SKM-1 (cell line): ENCODE results near the gene CCL17.
"Not testable (repeated sequence)": the region's sequence is repeated elsewhere in the genome, so short reads cannot be mapped to it uniquely, and the experiment has no call there.

ENCODE experiments used
- DNase-seq: peaks from one replicate; lab custom pipeline; 2025; ENCODE audit not compliant: unreplicated experiment; lab: John Stamatoyannopoulos, UW

Gene CCL17

GRCh38 chr16:57403965-57404817, at the start of gene CCL17:
Gene CCL17 (plus strand): TSS chr16:57404767. CDS start chr16:57413933, 9,166 bp downstream.
- DNase-seq = no peak

GRCh38 chr16:57355898-57356414, 48.6 kb upstream of the CCL17 start:
- no peak for DNase-seq

- DNase-seq = no peak
Measured at GRCh38 chr16:57356547-57356946, 48.0 kb upstream of the CCL17 start.

- peak; percentile 80 for DNase-seq
Measured at GRCh38 chr16:57357330-57358085, 47.1 kb upstream of the CCL17 start.

- DNase-seq = no peak
Measured at GRCh38 chr16:57358086-57358420, 46.5 kb upstream of the CCL17 start.

GRCh38 chr16:57358527-57359095, 46.0 kb upstream of the CCL17 start, which contains the start of gene CCL22:
Gene CCL22 (plus strand): TSS chr16:57358783. CDS start chr16:57358817, 34 bp downstream.
- DNase-seq = peak; percentile 52

GRCh38 chr16:57360321-57360935, 44.1 kb upstream of the CCL17 start:
- DNase-seq = no peak

GRCh38 chr16:57361404-57361803, 43.2 kb upstream of the CCL17 start:
- no peak for DNase-seq

GRCh38 chr16:57364143-57364542, 40.4 kb upstream of the CCL17 start:
- DNase-seq = no peak

GRCh38 chr16:57366544-57367040, 38.0 kb upstream of the CCL17 start:
- DNase-seq = no peak

- DNase-seq = no peak
Measured at GRCh38 chr16:57367116-57367752, 37.3 kb upstream of the CCL17 start.

GRCh38 chr16:57371494-57372371, 32.8 kb upstream of the CCL17 start:
- no peak for DNase-seq

- no peak for DNase-seq
Measured at GRCh38 chr16:57372372-57373116, 32.0 kb upstream of the CCL17 start, which contains the start of gene CX3CL1. Gene CX3CL1 (plus strand): TSS chr16:57372490. CDS start chr16:57372569, 79 bp downstream.

GRCh38 chr16:57373117-57373947, 31.2 kb upstream of the CCL17 start:
- no peak for DNase-seq

- DNase-seq = no peak
Measured at GRCh38 chr16:57374067-57374534, 30.5 kb upstream of the CCL17 start.

- not testable (repeated sequence) for DNase-seq
Measured at GRCh38 chr16:57374925-57375465, 29.6 kb upstream of the CCL17 start.

- no peak for DNase-seq
Measured at GRCh38 chr16:57376313-57376818, 28.2 kb upstream of the CCL17 start.
